H9 (cell line): Measurements from ENCODE around the gene TMEM250. TPM values are rescaled to one million over a fixed set of nuclear protein-coding genes. Genes with fewer than 3 reads are reported as not detected.

Experiments
- DNase-seq: peaks from one replicate; pipeline ENCODE4 v3.0.0-alpha.2; 2017
- H2AFZ ChIP-seq: one replicate; pipeline ENCODE4 v1.6.1; 2013; ENCODE audit warnings: mild to moderate bottlenecking, low read length, control low read depth, moderate library complexity
- H2AK5ac ChIP-seq: 2 replicates; pipeline ENCODE4 v1.6.1; 2013; ENCODE audit warnings: low read length, control low read depth, mixed read lengths; ENCODE audit not compliant: insufficient read length
- H2BK120ac ChIP-seq: one replicate; pipeline ENCODE4 v1.6.1; 2013; ENCODE audit warnings: low read depth, mild to moderate bottlenecking, low read length, control low read depth, inconsistent platforms; ENCODE audit not compliant: poor library complexity, severe bottlenecking
- H2BK12ac ChIP-seq: 2 replicates; pipeline ENCODE4 v1.6.1; 2013; ENCODE audit warnings: low read length, control low read depth, mixed read lengths, low read depth; ENCODE audit not compliant: insufficient read length
- H2BK15ac ChIP-seq: 2 replicates; pipeline ENCODE4 v1.6.1; 2013; ENCODE audit warnings: low read depth, low read length, control low read depth
- H2BK20ac ChIP-seq: one replicate; pipeline ENCODE4 v1.6.1; 2013; ENCODE audit warnings: low read depth, mild to moderate bottlenecking, low read length, control low read depth, inconsistent platforms; ENCODE audit not compliant: poor library complexity, severe bottlenecking
- H2BK5ac ChIP-seq: 2 replicates; pipeline ENCODE4 v1.6.1; 2013; ENCODE audit warnings: low read length, control low read depth, mixed read lengths; ENCODE audit not compliant: insufficient read length
- H3K14ac ChIP-seq: 2 replicates; pipeline ENCODE4 v1.6.1; 2013; ENCODE audit warnings: low read length, control low read depth; ENCODE audit not compliant: insufficient read depth
- H3K18ac ChIP-seq: 2 replicates; pipeline ENCODE4 v1.6.1; 2013; ENCODE audit warnings: low read depth, mild to moderate bottlenecking, mixed read lengths, low read length, control low read depth; ENCODE audit not compliant: insufficient read length
- H3K23ac ChIP-seq: 2 replicates; pipeline ENCODE4 v1.6.1; 2013; ENCODE audit warnings: low read length, control low read depth, mixed read lengths, low read depth; ENCODE audit not compliant: insufficient read length
- H3K23me2 ChIP-seq: 2 replicates; pipeline ENCODE4 v1.6.1; 2013; ENCODE audit warnings: low read depth, mild to moderate bottlenecking, mixed read lengths, low read length, control low read depth; ENCODE audit not compliant: insufficient read length, poor library complexity, severe bottlenecking
- H3K27ac ChIP-seq: 2 replicates; pipeline ENCODE4 v1.5.1; 2013; ENCODE audit warnings: low read length, control low read depth, mixed read lengths, low read depth; ENCODE audit not compliant: insufficient read length
- H3K27me3 ChIP-seq: 2 replicates; pipeline ENCODE4 v1.6.1; 2013; ENCODE audit warnings: low read length, control low read depth, inconsistent platforms; ENCODE audit not compliant: insufficient read depth
- H3K4ac ChIP-seq: 2 replicates; pipeline ENCODE4 v1.6.1; 2013; ENCODE audit warnings: low read depth, mild to moderate bottlenecking, control low read depth, inconsistent platforms, low read length, moderate library complexity
- H3K4me1 ChIP-seq: 2 replicates; pipeline ENCODE4 v1.6.1; 2013; ENCODE audit warnings: low read length, control low read depth, inconsistent platforms; ENCODE audit not compliant: insufficient read depth
- H3K4me2 ChIP-seq: 2 replicates; pipeline ENCODE4 v1.6.1; 2013; ENCODE audit warnings: low read length, control low read depth, mixed read lengths; ENCODE audit not compliant: insufficient read length, insufficient read depth
- H3K56ac ChIP-seq: 2 replicates; pipeline ENCODE4 v1.6.1; 2013; ENCODE audit warnings: low read depth, mild to moderate bottlenecking, mixed read lengths, low read length, control low read depth; ENCODE audit not compliant: insufficient read length
- H3K79me1 ChIP-seq: 2 replicates; pipeline ENCODE4 v1.6.1; 2013; ENCODE audit warnings: low read depth, mild to moderate bottlenecking, moderate library complexity, low read length, control low read depth, inconsistent platforms; ENCODE audit not compliant: insufficient read depth, poor library complexity, severe bottlenecking
- H3K79me2 ChIP-seq: 2 replicates; pipeline ENCODE4 v1.6.1; 2013; ENCODE audit warnings: low read length, control low read depth, inconsistent platforms; ENCODE audit not compliant: insufficient read depth
- H3K9ac ChIP-seq: 2 replicates; pipeline ENCODE4 v1.6.1; 2013; ENCODE audit warnings: low read length, control low read depth, mixed read lengths; ENCODE audit not compliant: insufficient read length; ENCODE audit errors: extremely low read depth
- H3K9me3 ChIP-seq: one replicate; pipeline ENCODE4 v1.6.1; 2013; ENCODE audit warnings: low read depth, low read length, inconsistent platforms; ENCODE audit not compliant: control insufficient read depth
- H3T11ph ChIP-seq: one replicate; pipeline ENCODE4 v1.6.1; 2013; ENCODE audit warnings: mild to moderate bottlenecking, low read length, control low read depth, inconsistent platforms
- H4K20me1 ChIP-seq: one replicate; pipeline ENCODE4 v1.6.1; 2013; ENCODE audit not compliant: control insufficient read depth, insufficient read length, insufficient read depth
- H4K5ac ChIP-seq: 2 replicates; pipeline ENCODE4 v1.6.1; 2013; ENCODE audit warnings: low read depth, mild to moderate bottlenecking, mixed read lengths, low read length, control low read depth; ENCODE audit not compliant: insufficient read length
- H4K8ac ChIP-seq: replicated peaks from 2 replicates; pipeline ENCODE4 v1.6.1; 2013; ENCODE audit warnings: low read length, control low read depth, mixed read lengths, low read depth; ENCODE audit not compliant: insufficient read length
- H4K91ac ChIP-seq: 2 replicates; pipeline ENCODE4 v1.6.1; 2013; ENCODE audit warnings: low read depth, mild to moderate bottlenecking, moderate library complexity, mixed read lengths, low read length, control low read depth; ENCODE audit not compliant: insufficient read length
- H3K27ac Mint-ChIP-seq, 3 experiments: 2 replicates in 2 of 3; 3 replicates in 1 of 3; pipeline ENCODE4 v1.8.0; 2020 to 2021; ENCODE audit warnings: mixed read lengths in 3 of 3, mild to moderate bottlenecking in 1 of 3, moderate library complexity in 1 of 3
- H3K27me3 Mint-ChIP-seq: 2 replicates; pipeline ENCODE4 v1.8.0; 2021; ENCODE audit warnings: low read depth, mild to moderate bottlenecking, moderate library complexity, mixed read lengths
- H3K36me3 Mint-ChIP-seq, 3 experiments: 2 replicates in 2 of 3; 3 replicates in 1 of 3; pipeline ENCODE4 v1.8.0; 2020 to 2021; ENCODE audit warnings: low read depth in 3 of 3, mixed read lengths in 3 of 3; ENCODE audit not compliant: insufficient read depth in 1 of 3
- H3K4me1 Mint-ChIP-seq, 2 experiments: 2 replicates each; pipeline ENCODE4 v1.8.0; 2020; ENCODE audit warnings: mixed read lengths in 2 of 2
- H3K4me3 Mint-ChIP-seq, 2 experiments: 2 replicates in 1 of 2; 3 replicates in 1 of 2; pipeline ENCODE4 v1.8.0; 2020 to 2021; ENCODE audit warnings: mild to moderate bottlenecking in 2 of 2, mixed read lengths in 2 of 2, moderate library complexity in 1 of 2
- H3K9me3 Mint-ChIP-seq, 2 experiments: 2 replicates in 1 of 2; 3 replicates in 1 of 2; pipeline ENCODE4 v1.8.0; 2020; ENCODE audit warnings: mild to moderate bottlenecking in 2 of 2, mixed read lengths in 2 of 2, moderate library complexity in 1 of 2
- whole genome bisulfite sequencing: extraction: QIAGEN DNeasy Blood & Tissue Kit; methylation state at CpG from one replicate; pipeline ENCODE4 v1.1.7; 2013; ENCODE audit warnings: missing lambda C conversion rate, low lambda C conversion rate, mixed read lengths; ENCODE audit not compliant: insufficient read length; ENCODE audit errors: extremely low coverage; 5-methylcytosine and 5-hydroxymethylcytosine counted together
- total RNA-seq: library from RNA; stranded (reverse); gene quantifications from 2 replicates; pipeline ENCODE4 v1.2.1, GENCODE V29; 2021
- TF ChIP-seq, protein P1 (sequence below): fragments of 200-600 bp; sonication (generic); conservative IDR thresholded peaks from 3 replicates; pipeline ENCODE4 v1.8.0; 2021; ENCODE audit warnings: antibody characterized with exemption, mild to moderate bottlenecking

TMEM250 gene
- total RNA-seq, 1 experiment from 2014 or later = 48.1 TPM

GRCh38 chr9:136086951-136087740, 31.5 kb downstream of the TMEM250 start:
- no peak overlapping the region for H4K5ac ChIP-seq
- H3K79me1 ChIP-seq = no peaks in the 10 kb centered on the region
- no CpG with 5 or more reads among the region's 21 CpGs for WGBS
- H3K14ac ChIP-seq = no peak overlapping the region; the same call in 1 of the 2 replicates
- no peak overlapping the region for H3K4ac ChIP-seq
- H3K9ac ChIP-seq = no peak overlapping the region
- no peak overlapping the region for H2AFZ ChIP-seq
- H2BK120ac ChIP-seq = no peak overlapping the region
- no peak overlapping the region for H3K23ac ChIP-seq
- no peak overlapping the region for H2BK12ac ChIP-seq
- no peak overlapping the region for H3K56ac ChIP-seq
- H3K4me1 ChIP-seq = no peaks in the 10 kb centered on the region
- H2BK5ac ChIP-seq = no peak overlapping the region
- H3K4me2 ChIP-seq = no peak overlapping the region
- no peaks in the 10 kb centered on the region; the same call in 1 of the 2 replicates for H3K79me2 ChIP-seq
- H3K27ac ChIP-seq = no peak overlapping the region
- H3K18ac ChIP-seq = no peak overlapping the region
- TF ChIP-seq, protein P1, sequence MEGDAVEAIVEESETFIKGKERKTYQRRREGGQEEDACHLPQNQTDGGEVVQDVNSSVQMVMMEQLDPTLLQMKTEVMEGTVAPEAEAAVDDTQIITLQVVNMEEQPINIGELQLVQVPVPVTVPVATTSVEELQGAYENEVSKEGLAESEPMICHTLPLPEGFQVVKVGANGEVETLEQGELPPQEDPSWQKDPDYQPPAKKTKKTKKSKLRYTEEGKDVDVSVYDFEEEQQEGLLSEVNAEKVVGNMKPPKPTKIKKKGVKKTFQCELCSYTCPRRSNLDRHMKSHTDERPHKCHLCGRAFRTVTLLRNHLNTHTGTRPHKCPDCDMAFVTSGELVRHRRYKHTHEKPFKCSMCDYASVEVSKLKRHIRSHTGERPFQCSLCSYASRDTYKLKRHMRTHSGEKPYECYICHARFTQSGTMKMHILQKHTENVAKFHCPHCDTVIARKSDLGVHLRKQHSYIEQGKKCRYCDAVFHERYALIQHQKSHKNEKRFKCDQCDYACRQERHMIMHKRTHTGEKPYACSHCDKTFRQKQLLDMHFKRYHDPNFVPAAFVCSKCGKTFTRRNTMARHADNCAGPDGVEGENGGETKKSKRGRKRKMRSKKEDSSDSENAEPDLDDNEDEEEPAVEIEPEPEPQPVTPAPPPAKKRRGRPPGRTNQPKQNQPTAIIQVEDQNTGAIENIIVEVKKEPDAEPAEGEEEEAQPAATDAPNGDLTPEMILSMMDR = no peak
- H3K9me3 ChIP-seq = no peaks in the 10 kb centered on the region
- Mint-ChIP-seq H3K36me3 (no peaks in the 10 kb centered on the region), H3K27me3 (no peaks in the 10 kb centered on the region), H3K9me3 (no peaks in the 10 kb centered on the region), H3K4me1 (peaks cover 18 to 36% of the 10 kb centered on the region in 2 experiments), H3K4me3 (no peak overlapping the region), H3K27ac (peak overlapping the region in 2 of 3 experiments; percentile 44 to 49; a peak in 3 of 7 replicates)
- DNase-seq = peak; percentile 25
- H2BK15ac ChIP-seq = no peak overlapping the region
- H3K27me3 ChIP-seq = no peaks in the 10 kb centered on the region
- no peaks in the 10 kb centered on the region for H4K20me1 ChIP-seq
- H2AK5ac ChIP-seq = no peak overlapping the region
- no peaks in the 10 kb centered on the region for H3K23me2 ChIP-seq
- no peak overlapping the region for H3T11ph ChIP-seq
- H4K91ac ChIP-seq = no peak overlapping the region
- H2BK20ac ChIP-seq = no peak overlapping the region
- H4K8ac ChIP-seq = no peak overlapping the region
